Stimulated activated CD8-positive, alpha-beta memory T cell treated with anti-CD3 and anti-CD28 coated beads, Interleukin-15, amount 100 ng/mL, for 4 hours (primary cell): ENCODE results near the gene BOC.

Source experiments
- DNase-seq, 2 donors: peaks; one replicate each; pipeline ENCODE4 v3.0.0-alpha.2; 2020; ENCODE audit warnings: low read depth in 2 of 2

Gene BOC

GRCh38 chr3:113285226-113285625, 73.9 kb downstream of the BOC start:
- no peak for DNase-seq

GRCh38 chr3:113285741-113286140, 74.4 kb downstream of the BOC start:
- no peak for DNase-seq

GRCh38 chr3:113286524-113286923, 75.2 kb downstream of the BOC start:
- no peak for DNase-seq

- no peak for DNase-seq
Observed at GRCh38 chr3:113287111-113287802, 75.9 kb downstream of the BOC start.

GRCh38 chr3:113287803-113288648, 76.7 kb downstream of the BOC start:
- no peak for DNase-seq

GRCh38 chr3:113288881-113289280, 77.5 kb downstream of the BOC start:
- DNase-seq: no peak

GRCh38 chr3:113291572-113291971, 80.2 kb downstream of the BOC start:
- DNase-seq: no peak

- no peak for DNase-seq
Observed at GRCh38 chr3:113292933-113293332, 81.6 kb downstream of the BOC start.

GRCh38 chr3:113293348-113293747, 82.0 kb downstream of the BOC start:
- DNase-seq: no peak

- no peak for DNase-seq
Observed at GRCh38 chr3:113295463-113295862, 84.1 kb downstream of the BOC start.

GRCh38 chr3:113297287-113297686, 85.9 kb downstream of the BOC start:
- DNase-seq: no peak

GRCh38 chr3:113297841-113298240, 86.5 kb downstream of the BOC start:
- no peak for DNase-seq

GRCh38 chr3:113300596-113300995, 89.2 kb downstream of the BOC start:
- DNase-seq: no peak

- DNase-seq: no peak
Observed at GRCh38 chr3:113304102-113304501, 92.7 kb downstream of the BOC start.

GRCh38 chr3:113304856-113305540, 93.6 kb downstream of the BOC start:
- no peak for DNase-seq

GRCh38 chr3:113310960-113311359, 99.6 kb downstream of the BOC start:
- DNase-seq: no peak

- DNase-seq: no peak
Observed at GRCh38 chr3:113312416-113312815, 101.1 kb downstream of the BOC start.

- DNase-seq: no peak
Observed at GRCh38 chr3:113314923-113315322, 103.6 kb downstream of the BOC start.

GRCh38 chr3:113329757-113330156, 118.4 kb downstream of the BOC start:
- DNase-seq: no peak

GRCh38 chr3:113330742-113331141, 119.4 kb downstream of the BOC start:
- DNase-seq: no peak

GRCh38 chr3:113331187-113331586, 119.8 kb downstream of the BOC start:
- DNase-seq: no peak
